ENCODE data around the gene COL9A1.

COL9A1 gene

GRCh38 chr6:70304616-70305015 lies 1.7 kb upstream of the COL9A1 start:
- TF ChIP-seq CTCF (IDR thresholded peaks at IDR 0.05), result no peak
- H3K9me3 ChIP-seq, result no peaks in the 10 kb centered on the region
- peaks cover 6% of the 10 kb centered on the region for H3K27me3 ChIP-seq
- H3K4me1 ChIP-seq (ENCODE audit: control insufficient read depth in 1 of 2, insufficient read depth in 1 of 2, low read depth in 1 of 2, low read length in 1 of 2), result no peaks in the 10 kb centered on the region
- no peak overlapping the region for H3K27ac ChIP-seq
- H3K36me3 ChIP-seq, result no peaks in the 10 kb centered on the region
- no peak overlapping the region for H3K4me3 ChIP-seq (ENCODE audit: low read depth in 1 of 2, low read length in 1 of 2)

DNA sequence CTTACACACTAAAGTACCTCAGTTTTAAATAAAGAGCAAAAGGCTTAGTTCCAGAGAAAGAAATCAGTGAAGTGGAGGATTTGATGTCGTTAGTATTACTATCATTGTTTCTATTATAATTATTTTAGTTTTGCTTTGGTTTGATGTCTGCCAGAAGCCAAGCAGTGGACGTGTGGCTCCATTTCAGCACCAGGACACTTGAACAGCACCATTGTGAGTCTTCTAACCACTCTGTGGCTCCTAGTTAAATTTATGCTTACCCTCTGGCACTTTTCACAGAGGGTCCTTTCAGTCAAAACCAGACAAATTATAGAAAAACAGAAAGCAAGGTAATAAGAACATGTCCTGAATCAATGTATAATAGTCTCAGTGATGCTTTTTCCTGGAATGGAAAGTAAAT lies 3.4 kb downstream of the COL9A1 start:
- H3K4me3 ChIP-seq (ENCODE audit: low read depth in 1 of 2, low read length in 1 of 2), result no peak overlapping the region
- no peaks in the 10 kb centered on the region for H3K36me3 ChIP-seq
- no peaks in the 10 kb centered on the region for H3K4me1 ChIP-seq (ENCODE audit: control insufficient read depth in 1 of 2, insufficient read depth in 1 of 2, low read depth in 1 of 2, low read length in 1 of 2)
- no peaks in the 10 kb centered on the region for H3K9me3 ChIP-seq
- no peak overlapping the region for H3K27ac ChIP-seq
- TF ChIP-seq CTCF (IDR thresholded peaks at IDR 0.05), result no peak
- H3K27me3 ChIP-seq, result peaks cover 5% of the 10 kb centered on the region

GRCh38 chr6:70298068-70298467 lies 4.8 kb downstream of the COL9A1 start:
- Histone ChIP-seq H3K27me3 (peaks cover 5% of the 10 kb centered on the region), H3K4me1 (ENCODE audit: control insufficient read depth in 1 of 2, insufficient read depth in 1 of 2, low read depth in 1 of 2, low read length in 1 of 2) (no peaks in the 10 kb centered on the region), H3K36me3 (no peaks in the 10 kb centered on the region), H3K4me3 (ENCODE audit: low read depth in 1 of 2, low read length in 1 of 2) (no peak overlapping the region), H3K9me3 (no peaks in the 10 kb centered on the region), H3K27ac (no peak overlapping the region)
- TF ChIP-seq CTCF (IDR thresholded peaks at IDR 0.05), result no peak

DNA sequence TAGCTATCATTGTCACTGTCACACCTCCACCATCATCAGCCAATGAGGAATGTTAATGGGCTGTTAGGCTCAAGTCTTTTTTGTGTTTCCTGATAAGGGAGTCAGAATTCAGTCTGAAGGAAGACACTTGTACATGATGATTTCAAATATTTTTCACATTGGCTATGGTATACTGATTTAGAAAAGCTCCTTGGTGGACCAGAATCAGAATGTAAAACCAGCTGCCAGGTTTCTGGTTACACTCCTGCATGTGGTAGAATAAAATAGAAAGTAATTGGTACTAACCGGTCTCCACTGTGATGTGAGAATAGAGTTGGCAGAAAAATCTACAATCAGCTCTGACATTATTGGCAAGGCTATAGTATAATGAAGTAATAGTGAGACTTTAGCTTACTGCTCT lies 10.7 kb downstream of the COL9A1 start:
- Histone ChIP-seq H3K36me3 (no peaks in the 10 kb centered on the region), H3K4me1 (ENCODE audit: control insufficient read depth in 1 of 2, insufficient read depth in 1 of 2, low read depth in 1 of 2, low read length in 1 of 2) (no peaks in the 10 kb centered on the region), H3K9me3 (no peaks in the 10 kb centered on the region), H3K27ac (no peak overlapping the region), H3K27me3 (peaks cover 9% of the 10 kb centered on the region), H3K4me3 (ENCODE audit: low read depth in 1 of 2, low read length in 1 of 2) (no peak overlapping the region)
- TF ChIP-seq CTCF (IDR thresholded peaks at IDR 0.05), result no peak

DNA sequence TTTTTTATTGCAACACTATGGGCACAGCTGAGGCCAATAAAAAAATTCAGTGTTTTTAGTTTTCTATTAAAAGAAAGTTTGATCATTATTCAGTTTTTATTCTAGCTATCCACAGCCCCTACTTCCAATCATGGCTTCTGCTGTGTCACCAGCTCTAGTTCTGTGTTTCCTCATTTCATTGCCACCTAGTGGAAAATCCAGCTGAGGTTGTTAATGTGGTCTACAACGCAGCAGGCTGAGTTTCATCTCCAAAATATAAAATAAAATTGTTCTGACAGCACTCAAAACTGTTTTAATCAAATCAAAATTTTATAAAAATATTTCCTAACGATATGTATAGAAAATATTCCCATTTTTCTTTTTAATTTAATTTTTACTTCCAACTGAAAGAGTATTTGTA lies 13.6 kb downstream of the COL9A1 start:
- Histone ChIP-seq H3K9me3 (no peaks in the 10 kb centered on the region), H3K4me3 (ENCODE audit: low read depth in 1 of 2, low read length in 1 of 2) (no peak overlapping the region), H3K36me3 (no peaks in the 10 kb centered on the region), H3K4me1 (ENCODE audit: control insufficient read depth in 1 of 2, insufficient read depth in 1 of 2, low read depth in 1 of 2, low read length in 1 of 2) (no peaks in the 10 kb centered on the region), H3K27me3 (peaks cover 27% of the 10 kb centered on the region), H3K27ac (no peak overlapping the region)
- no peak for TF ChIP-seq CTCF (IDR thresholded peaks at IDR 0.05)

DNA sequence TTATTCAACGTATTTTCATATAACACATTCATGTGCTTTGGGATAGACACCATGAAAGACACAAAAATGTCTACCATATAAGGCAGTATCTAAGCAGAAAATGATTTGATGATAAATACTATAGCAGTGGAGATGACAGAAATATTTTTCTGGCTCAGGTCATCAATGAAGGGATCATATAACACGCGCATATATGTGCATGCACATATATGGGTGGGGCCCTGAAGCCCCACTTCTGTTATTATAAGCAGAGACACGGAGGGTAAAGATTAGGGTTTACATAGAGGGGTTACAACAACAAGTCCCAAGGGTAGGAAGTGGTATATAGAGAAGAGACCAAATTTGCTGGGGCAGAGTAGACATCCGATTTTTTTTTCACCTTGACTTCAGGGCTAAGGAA lies 16.0 kb downstream of the COL9A1 start:
- Histone ChIP-seq H3K27me3 (peaks cover 51% of the 10 kb centered on the region), H3K4me1 (ENCODE audit: control insufficient read depth in 1 of 2, insufficient read depth in 1 of 2, low read depth in 1 of 2, low read length in 1 of 2) (no peaks in the 10 kb centered on the region), H3K27ac (no peak overlapping the region), H3K9me3 (no peaks in the 10 kb centered on the region), H3K36me3 (no peaks in the 10 kb centered on the region), H3K4me3 (ENCODE audit: low read depth in 1 of 2, low read length in 1 of 2) (no peak overlapping the region)
- TF ChIP-seq CTCF (IDR thresholded peaks at IDR 0.05), result no peak
